Endothelial cell of umbilical vein (primary cell): ENCODE measurements around the gene ASPHD2.

Source experiments
- CTCF ChIP-seq, 2 donors: IDR thresholded peaks; 1 replicate in 1 of 2; 2 replicates in 1 of 2; pipeline ENCODE4 v1.5.1; 2011; ENCODE audit warnings: low read length in 2 of 2, mild to moderate bottlenecking in 2 of 2, moderate library complexity in 2 of 2, control low read depth in 1 of 2, inconsistent platforms in 1 of 2, low read depth in 1 of 2; ENCODE audit not compliant: insufficient read depth in 1 of 2; ENCODE audit errors: extremely low read depth in 1 of 2
- EZH2 ChIP-seq: IDR thresholded peaks from 2 replicates; pipeline ENCODE4 v1.6.1; 2012; ENCODE audit warnings: borderline replicate concordance, low read depth, mild to moderate bottlenecking, moderate library complexity, low read length, inconsistent platforms; ENCODE audit not compliant: severe bottlenecking
- MAX ChIP-seq: IDR thresholded peaks from 2 replicates; pipeline ENCODE4 v1.6.1; 2011; ENCODE audit not compliant: insufficient read depth, insufficient read length
- POLR2A ChIP-seq: IDR thresholded peaks from 2 replicates; pipeline ENCODE4 v1.6.1; 2012; ENCODE audit warnings: low read depth, mild to moderate bottlenecking, control low read depth, low read length
- POLR2AphosphoS5 ChIP-seq: IDR thresholded peaks from 2 replicates; pipeline ENCODE4 v1.6.1; 2012; ENCODE audit warnings: low read depth, mild to moderate bottlenecking, control low read depth, low read length, moderate library complexity; ENCODE audit not compliant: insufficient read depth

GRCh38 chr22:26481112-26481693 is 52.1 kb downstream of the ASPHD2 start:
- no peak for TF ChIP-seq POLR2AphosphoS5
- no peak for TF ChIP-seq POLR2A
- TF ChIP-seq EZH2, result no peak
- TF ChIP-seq CTCF (IDR thresholded peaks at IDR 0.05; ENCODE audit: extremely low read depth in 1 of 2, insufficient read depth in 1 of 2, low read depth in 1 of 2, low read length in 2 of 2), result no peak
- TF ChIP-seq MAX, result no peak
